GM21360 (cell line): ENCODE results near the gene CDS1.
"Not testable (repeated sequence)": the region's sequence is repeated elsewhere in the genome, so short reads cannot be mapped to it uniquely, and the experiment has no call there.

Source experiments
- ATAC-seq: cut with Tn5 transposase; IDR thresholded peaks from one replicate; pipeline ENCODE4 v1.9.1; 2021; ENCODE audit warnings: mild to moderate bottlenecking, moderate library complexity; ENCODE audit not compliant: unreplicated experiment

The CDS1 gene

GRCh38 chr4:84606645-84607044 lies 23.7 kb downstream of the CDS1 start:
- no peak for ATAC-seq

- ATAC-seq, result no peak
These were observed 28.6 kb downstream of the CDS1 start for GRCh38 chr4:84611531-84611930.

GRCh38 chr4:84614891-84615290 lies 32.0 kb downstream of the CDS1 start:
- no peak for ATAC-seq

- ATAC-seq, result no peak
These were observed 32.4 kb downstream of the CDS1 start for GRCh38 chr4:84615355-84615754.

- ATAC-seq, result no peak
These were observed 40.0 kb downstream of the CDS1 start for GRCh38 chr4:84622959-84623358.

GRCh38 chr4:84623661-84624060 lies 40.7 kb downstream of the CDS1 start:
- ATAC-seq, result no peak

- no peak for ATAC-seq
These were observed 43.7 kb downstream of the CDS1 start for GRCh38 chr4:84626673-84627072.

- no peak for ATAC-seq
These were observed 48.6 kb downstream of the CDS1 start for GRCh38 chr4:84631573-84631972.

- ATAC-seq, result no peak
These were observed 49.2 kb downstream of the CDS1 start for GRCh38 chr4:84632092-84632491.

- ATAC-seq, result no peak
These were observed 52.0 kb downstream of the CDS1 start for GRCh38 chr4:84634961-84635360.

GRCh38 chr4:84638092-84638491 lies 55.2 kb downstream of the CDS1 start:
- no peak for ATAC-seq

- no peak for ATAC-seq
These were observed 56.2 kb downstream of the CDS1 start for GRCh38 chr4:84639145-84639544.

- no peak for ATAC-seq
These were observed 61.2 kb downstream of the CDS1 start for GRCh38 chr4:84644087-84644486.

- no peak for ATAC-seq
These were observed 64.5 kb downstream of the CDS1 start for GRCh38 chr4:84647312-84647884.

- ATAC-seq, result no peak
These were observed 65.3 kb downstream of the CDS1 start for GRCh38 chr4:84648178-84648577.

GRCh38 chr4:84648863-84649647 lies 66.1 kb downstream of the CDS1 start:
- ATAC-seq, result no peak

- no peak for ATAC-seq
These were observed 68.6 kb downstream of the CDS1 start for GRCh38 chr4:84651499-84651898.

- ATAC-seq, result no peak
These were observed 69.6 kb downstream of the CDS1 start for GRCh38 chr4:84652478-84652877.

- no peak for ATAC-seq
These were observed 77.7 kb downstream of the CDS1 start for GRCh38 chr4:84660606-84661005.

- no peak for ATAC-seq
These were observed 78.4 kb downstream of the CDS1 start for GRCh38 chr4:84661191-84661939.

GRCh38 chr4:84664767-84665166 lies 81.8 kb downstream of the CDS1 start:
- not testable (repeated sequence) for ATAC-seq

- ATAC-seq, result no peak
These were observed 83.5 kb downstream of the CDS1 start for GRCh38 chr4:84666439-84666838.
